SH-SY5Y (cell line): ENCODE measurements around the gene SEMA6D.

Source experiments
- GATA2 ChIP-seq: IDR thresholded peaks from 2 replicates; pipeline ENCODE4 v1.6.1; 2011; ENCODE audit warnings: mild to moderate bottlenecking, low read depth, low read length
- GATA3 ChIP-seq: IDR thresholded peaks from 2 replicates; pipeline ENCODE4 v1.6.1; 2011; ENCODE audit warnings: low read depth, mild to moderate bottlenecking, low read length, moderate library complexity

The SEMA6D gene, protein sequence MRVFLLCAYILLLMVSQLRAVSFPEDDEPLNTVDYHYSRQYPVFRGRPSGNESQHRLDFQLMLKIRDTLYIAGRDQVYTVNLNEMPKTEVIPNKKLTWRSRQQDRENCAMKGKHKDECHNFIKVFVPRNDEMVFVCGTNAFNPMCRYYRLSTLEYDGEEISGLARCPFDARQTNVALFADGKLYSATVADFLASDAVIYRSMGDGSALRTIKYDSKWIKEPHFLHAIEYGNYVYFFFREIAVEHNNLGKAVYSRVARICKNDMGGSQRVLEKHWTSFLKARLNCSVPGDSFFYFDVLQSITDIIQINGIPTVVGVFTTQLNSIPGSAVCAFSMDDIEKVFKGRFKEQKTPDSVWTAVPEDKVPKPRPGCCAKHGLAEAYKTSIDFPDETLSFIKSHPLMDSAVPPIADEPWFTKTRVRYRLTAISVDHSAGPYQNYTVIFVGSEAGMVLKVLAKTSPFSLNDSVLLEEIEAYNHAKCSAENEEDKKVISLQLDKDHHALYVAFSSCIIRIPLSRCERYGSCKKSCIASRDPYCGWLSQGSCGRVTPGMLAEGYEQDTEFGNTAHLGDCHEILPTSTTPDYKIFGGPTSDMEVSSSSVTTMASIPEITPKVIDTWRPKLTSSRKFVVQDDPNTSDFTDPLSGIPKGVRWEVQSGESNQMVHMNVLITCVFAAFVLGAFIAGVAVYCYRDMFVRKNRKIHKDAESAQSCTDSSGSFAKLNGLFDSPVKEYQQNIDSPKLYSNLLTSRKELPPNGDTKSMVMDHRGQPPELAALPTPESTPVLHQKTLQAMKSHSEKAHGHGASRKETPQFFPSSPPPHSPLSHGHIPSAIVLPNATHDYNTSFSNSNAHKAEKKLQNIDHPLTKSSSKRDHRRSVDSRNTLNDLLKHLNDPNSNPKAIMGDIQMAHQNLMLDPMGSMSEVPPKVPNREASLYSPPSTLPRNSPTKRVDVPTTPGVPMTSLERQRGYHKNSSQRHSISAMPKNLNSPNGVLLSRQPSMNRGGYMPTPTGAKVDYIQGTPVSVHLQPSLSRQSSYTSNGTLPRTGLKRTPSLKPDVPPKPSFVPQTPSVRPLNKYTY

DNA sequence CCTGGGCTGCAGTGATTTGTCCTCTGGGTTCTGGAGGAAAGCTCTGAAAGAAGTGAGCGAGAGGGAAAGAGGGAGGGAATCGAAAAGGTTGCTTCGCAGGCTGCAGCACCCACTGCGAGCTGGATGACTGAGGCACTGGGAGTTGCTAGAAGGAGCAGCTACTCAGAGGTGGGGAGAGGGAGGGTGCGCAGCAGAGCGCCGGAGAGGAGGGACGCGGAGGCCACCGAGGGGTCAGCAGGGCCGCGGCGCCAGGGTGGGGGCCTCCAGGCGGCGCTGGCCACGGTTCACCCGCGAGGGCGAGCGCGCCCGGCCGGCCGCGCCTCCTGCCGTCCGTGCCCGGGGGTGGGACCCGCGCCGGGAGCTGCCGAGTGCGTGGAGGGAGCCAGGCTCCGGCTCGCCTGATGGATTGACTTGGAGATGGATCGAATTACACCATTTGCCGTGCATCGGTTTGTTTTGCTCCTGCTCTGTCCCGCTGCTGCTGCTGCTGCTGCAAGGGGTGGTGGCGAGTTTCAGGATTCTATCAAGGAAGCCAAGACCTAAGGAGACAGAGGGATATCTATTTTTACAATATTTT lies at the start of gene SEMA6D:
Gene SEMA6D, plus strand, starts transcription at position 470 of the 577 bp plus-strand sequence. CDS start 42,294 bp downstream, outside the sequence.
- TF ChIP-seq GATA2 (no peak), GATA3 (no peak)

DNA sequence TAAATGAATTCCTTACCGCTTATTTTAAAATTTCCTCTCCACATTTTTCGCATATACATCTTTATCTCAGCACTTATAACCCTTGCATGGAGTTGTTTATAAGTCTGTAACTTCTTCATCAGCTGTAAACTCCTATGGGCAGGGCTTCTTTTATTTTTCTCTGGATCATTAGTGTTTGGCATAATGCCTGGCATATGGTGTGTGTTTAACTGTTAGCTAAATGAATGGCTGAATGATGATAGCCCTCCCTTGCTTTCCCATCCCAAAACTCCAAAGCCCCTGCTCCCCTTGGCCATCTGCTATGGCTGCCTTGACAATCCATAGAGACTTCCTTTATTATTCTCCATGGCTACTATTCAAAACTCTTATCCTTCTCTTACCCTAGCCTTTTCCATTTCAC lies 48.1 kb upstream of the SEMA6D start:
- no peak for TF ChIP-seq GATA2
- no peak for TF ChIP-seq GATA3

DNA sequence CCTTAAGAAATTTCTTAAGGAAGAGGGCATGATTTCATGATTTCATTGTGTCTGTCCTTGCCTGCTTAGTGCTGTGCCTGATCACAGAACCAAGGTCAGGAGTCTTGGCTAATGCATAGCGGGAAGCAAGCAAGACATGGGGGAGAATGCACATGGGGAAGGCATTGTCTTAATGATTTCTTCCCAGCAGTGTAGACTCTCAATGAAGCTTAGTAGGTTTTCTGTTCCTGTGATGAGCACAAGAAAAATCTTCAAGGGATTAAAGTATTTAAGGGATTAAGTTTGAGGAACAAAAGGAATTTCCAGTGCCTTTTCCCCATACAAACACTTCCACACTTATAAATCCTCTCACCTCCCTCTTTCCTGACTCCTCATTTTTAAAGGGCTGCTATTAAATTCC lies 46.9 kb upstream of the SEMA6D start:
- TF ChIP-seq GATA3 (no peak), GATA2 (no peak)

DNA sequence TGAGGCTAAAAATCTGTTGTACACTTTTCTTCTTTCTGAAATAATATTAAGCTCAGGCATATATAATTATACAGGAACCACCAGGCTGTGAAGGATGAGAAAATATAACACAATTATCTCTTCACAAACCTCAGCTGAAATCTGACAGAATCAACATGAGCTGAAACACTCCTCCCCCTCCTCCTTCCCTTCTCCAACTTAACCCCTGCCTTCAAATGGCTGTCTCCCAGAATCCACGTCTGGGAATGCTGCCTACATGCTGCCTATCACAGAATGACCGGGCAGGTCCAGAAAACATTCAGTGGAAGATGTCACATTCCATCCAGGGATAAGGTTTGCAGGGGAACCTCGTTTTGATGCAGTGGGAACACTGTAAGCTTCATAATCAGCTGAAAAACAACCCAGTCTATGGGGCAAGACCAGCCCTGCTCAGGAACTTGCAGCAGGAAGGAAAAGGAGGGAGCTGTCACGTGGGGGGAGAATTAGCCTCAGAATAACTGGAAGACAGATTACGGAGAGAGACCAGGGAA lies 44.0 kb upstream of the SEMA6D start:
- TF ChIP-seq GATA2 (no peak), GATA3 (no peak)

DNA sequence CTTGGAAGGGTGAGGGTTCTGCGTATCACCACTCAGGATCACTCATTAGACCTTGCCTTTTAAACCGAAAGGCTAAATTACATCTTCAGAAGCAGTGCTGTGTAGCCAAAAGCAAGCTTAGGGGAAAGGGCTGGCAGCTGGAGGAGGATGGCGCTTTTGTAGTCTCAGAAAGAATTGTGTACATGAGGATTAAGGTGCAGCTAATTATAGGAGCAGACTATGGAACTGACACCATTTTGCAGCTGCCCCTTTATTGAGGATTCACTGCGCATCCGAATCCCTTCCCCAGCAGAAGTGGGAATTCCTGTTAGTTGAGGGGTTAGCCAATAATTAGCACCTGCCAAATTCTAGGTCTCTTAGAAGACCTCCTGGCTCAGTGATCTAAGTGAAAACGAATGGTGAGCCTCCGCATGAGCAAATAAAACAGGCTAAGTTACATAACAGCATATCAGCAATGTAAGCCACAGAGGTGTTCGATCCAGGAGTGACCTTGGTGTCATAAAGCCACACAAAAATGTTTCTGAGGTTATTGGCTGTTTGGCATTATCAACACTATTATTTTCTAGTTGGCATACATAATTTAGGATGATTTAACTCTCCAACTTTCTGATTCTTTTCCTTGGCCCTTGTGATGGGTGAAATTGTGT lies 42.6 kb upstream of the SEMA6D start:
- TF ChIP-seq GATA3 (no peak), GATA2 (no peak)

GRCh38 chr15:47675735-47676134 lies 41.6 kb upstream of the SEMA6D start:
- no peak for TF ChIP-seq GATA3
- no peak for TF ChIP-seq GATA2

GRCh38 chr15:47678040-47678439 lies 39.3 kb upstream of the SEMA6D start:
- TF ChIP-seq GATA3 (peak; percentile 67), GATA2 (peak; percentile 75)

GRCh38 chr15:47682661-47683060 lies 34.6 kb upstream of the SEMA6D start:
- TF ChIP-seq GATA2 (no peak), GATA3 (no peak)

DNA sequence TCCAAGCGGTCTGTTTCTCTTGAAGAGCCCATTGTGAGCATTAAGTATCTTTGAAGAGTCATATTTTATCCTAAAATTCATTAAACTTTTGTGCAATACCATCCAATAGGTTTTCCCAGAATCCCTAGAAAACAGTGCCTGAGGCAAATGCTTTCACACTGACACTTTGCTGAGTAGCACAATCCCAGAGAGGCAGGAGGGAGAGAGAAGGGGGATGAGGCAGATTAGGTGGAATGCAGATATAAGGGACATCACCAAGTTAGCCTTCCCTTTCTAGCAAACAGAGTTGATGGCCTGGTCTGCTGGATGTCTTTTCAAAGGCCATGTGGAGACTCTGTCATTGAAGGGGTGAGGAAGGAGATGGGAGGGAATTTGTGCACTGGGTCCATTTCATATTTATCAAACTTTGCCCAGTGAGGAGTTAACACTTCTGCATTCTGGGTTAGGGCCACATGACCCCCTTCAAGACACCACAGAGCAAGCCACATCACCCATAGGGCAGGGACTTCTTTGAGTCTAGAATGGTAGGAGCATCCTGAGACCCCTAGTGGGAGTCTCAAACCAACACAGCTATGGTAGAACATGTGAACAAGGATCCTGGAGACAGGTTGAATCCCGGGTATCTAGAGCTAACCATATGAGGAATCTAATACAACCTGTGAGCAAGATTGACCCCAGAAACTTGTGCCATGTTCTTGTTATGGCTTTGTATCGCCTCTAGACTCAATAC lies 32.0 kb upstream of the SEMA6D start:
- no peak for TF ChIP-seq GATA3

DNA sequence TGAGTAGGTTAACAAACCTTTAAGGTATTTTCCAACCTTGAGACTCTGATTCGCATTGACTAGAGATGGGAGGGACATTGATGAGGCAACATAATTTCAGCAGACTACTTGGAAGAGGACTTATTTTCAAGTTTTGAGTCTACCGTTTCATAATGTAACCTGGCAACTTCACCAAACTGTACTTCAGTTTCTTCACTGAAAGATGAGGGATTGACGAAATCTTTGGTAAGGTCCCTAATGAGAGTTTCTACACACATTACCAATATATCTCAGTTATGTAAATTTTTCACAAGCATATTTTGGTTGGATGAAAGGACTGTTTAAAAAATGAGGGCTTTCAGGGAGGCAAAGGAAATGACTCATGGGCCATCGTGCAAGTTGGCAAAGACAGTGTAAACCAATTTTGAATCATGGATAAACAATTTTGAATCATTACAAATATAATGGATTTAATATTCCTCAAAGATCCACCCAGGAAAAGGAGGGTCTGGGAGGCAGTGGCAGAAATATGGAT lies 28.7 kb upstream of the SEMA6D start:
- TF ChIP-seq GATA3: no peak
- no peak for TF ChIP-seq GATA2

DNA sequence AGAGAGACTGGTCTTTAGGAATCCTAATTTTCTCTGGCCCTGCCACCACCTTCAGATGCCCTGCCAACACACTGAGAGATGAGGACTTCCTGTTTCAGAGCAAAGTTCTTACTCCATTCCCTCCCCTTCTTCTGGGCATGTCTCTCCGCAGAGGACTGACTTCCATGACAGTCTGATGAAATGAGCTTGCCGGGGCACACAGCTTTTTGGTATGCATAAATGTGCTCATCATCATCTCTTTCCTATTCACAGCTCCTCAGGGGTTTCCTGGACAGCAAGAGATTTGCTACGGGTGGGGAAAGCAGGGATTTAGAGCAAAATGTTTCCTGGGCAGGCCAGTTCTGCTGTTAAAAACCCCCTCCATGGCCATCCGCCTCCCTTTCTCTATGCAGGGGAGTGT lies 27.6 kb upstream of the SEMA6D start:
- TF ChIP-seq GATA3 (no peak), GATA2 (no peak)

- TF ChIP-seq GATA2 (no peak), GATA3 (no peak)
Measured at GRCh38 chr15:47691882-47692281, 25.4 kb upstream of the SEMA6D start.

DNA sequence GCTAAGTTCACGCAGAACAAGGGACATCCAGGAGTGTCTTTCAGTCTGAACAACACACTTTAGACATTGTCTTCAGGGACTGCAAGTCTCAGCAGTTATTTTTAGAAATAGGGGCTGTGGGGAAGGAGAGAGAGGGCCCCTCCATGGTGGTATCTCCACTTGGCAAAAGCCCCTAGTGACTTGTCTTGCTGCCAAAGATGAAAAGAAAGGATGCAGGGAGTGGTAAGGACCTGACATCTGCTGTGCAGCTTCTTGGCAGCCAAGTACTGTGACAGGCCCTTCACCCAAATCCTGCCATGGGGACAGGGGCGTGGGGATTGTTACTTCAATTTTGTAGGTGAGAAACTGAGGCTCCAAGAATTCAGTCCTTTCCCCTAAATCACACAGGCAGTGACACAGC lies 21.0 kb upstream of the SEMA6D start:
- TF ChIP-seq GATA3 (no peak), GATA2 (no peak)
